Karpas-422 (cell line): ENCODE results near the gene HK1. TPM values are rescaled to one million over a fixed set of nuclear protein-coding genes. Genes with fewer than 3 reads are reported as not detected.

Source experiments
- DNase-seq: peaks from one replicate; pipeline ENCODE4 v3.0.0-alpha.2; 2015
- H2AFZ ChIP-seq: fragments of 200-600 bp; sonication (generic); 2 replicates; pipeline ENCODE4 v1.6.1; 2014; ENCODE audit warnings: antibody characterized with exemption, low read length, mixed read lengths
- H3K27ac ChIP-seq: fragments of 200-600 bp; sonication (generic); 2 replicates; pipeline ENCODE4 v1.5.1; 2014; ENCODE audit warnings: mild to moderate bottlenecking, low read length, moderate library complexity
- H3K27me3 ChIP-seq: fragments of 200-600 bp; sonication (generic); 2 replicates; pipeline ENCODE4 v1.6.1; 2014; ENCODE audit warnings: low read length, mixed read lengths
- H3K36me3 ChIP-seq: fragments of 200-600 bp; sonication (generic); 2 replicates; pipeline ENCODE4 v1.6.1; 2014; ENCODE audit warnings: low read length, mixed read lengths; ENCODE audit not compliant: insufficient read depth
- H3K4me1 ChIP-seq: fragments of 200-600 bp; sonication (generic); 2 replicates; pipeline ENCODE4 v1.6.1; 2014; ENCODE audit warnings: mild to moderate bottlenecking, low read length, mixed read lengths
- H3K4me2 ChIP-seq: fragments of 200-600 bp; sonication (generic); 2 replicates; pipeline ENCODE4 v1.6.1; 2014; ENCODE audit warnings: low read length, low read depth, mild to moderate bottlenecking; ENCODE audit not compliant: poor library complexity, severe bottlenecking
- H3K4me3 ChIP-seq: fragments of 200-600 bp; sonication (generic); 2 replicates; pipeline ENCODE4 v1.5.1; 2014; ENCODE audit warnings: mild to moderate bottlenecking, antibody characterized with exemption, low read length, mixed read lengths
- H3K79me2 ChIP-seq: fragments of 200-600 bp; sonication (generic); 2 replicates; pipeline ENCODE4 v1.6.1; 2014; ENCODE audit warnings: mild to moderate bottlenecking, low read length, mixed read lengths
- H3K9ac ChIP-seq: fragments of 200-600 bp; sonication (generic); 2 replicates; pipeline ENCODE4 v1.6.0; 2014; ENCODE audit warnings: low read length
- H3K9me2 ChIP-seq: fragments of 200-600 bp; sonication (generic), shearing (Covaris generic); replicated peaks from 2 replicates; pipeline ENCODE4 v1.6.0; 2014; ENCODE audit warnings: mild to moderate bottlenecking, low read length, moderate library complexity; ENCODE audit not compliant: insufficient read depth
- H3K9me3 ChIP-seq: fragments of 300-700, 200-600 bp; sonication (generic); 2 replicates; pipeline ENCODE4 v1.6.1; 2014; ENCODE audit warnings: low read length, mixed read lengths
- H4K20me1 ChIP-seq: fragments of 200-600 bp; sonication (generic); 2 replicates; pipeline ENCODE4 v1.6.1; 2014; ENCODE audit warnings: mild to moderate bottlenecking, antibody characterized with exemption, low read length, low read depth; ENCODE audit not compliant: insufficient read depth
- total RNA-seq: library from RNA; depleted of rRNA; stranded (reverse); fragments of >200 nt; shearing (Covaris generic); gene quantifications from 2 replicates; pipeline ENCODE4 v1.2.3, GENCODE V29; 2014; ENCODE audit warnings: low replicate concordance; rRNA removed

Gene HK1
- total RNA-seq, result 54.6 and 86.5 TPM in 2 replicates

DNA sequence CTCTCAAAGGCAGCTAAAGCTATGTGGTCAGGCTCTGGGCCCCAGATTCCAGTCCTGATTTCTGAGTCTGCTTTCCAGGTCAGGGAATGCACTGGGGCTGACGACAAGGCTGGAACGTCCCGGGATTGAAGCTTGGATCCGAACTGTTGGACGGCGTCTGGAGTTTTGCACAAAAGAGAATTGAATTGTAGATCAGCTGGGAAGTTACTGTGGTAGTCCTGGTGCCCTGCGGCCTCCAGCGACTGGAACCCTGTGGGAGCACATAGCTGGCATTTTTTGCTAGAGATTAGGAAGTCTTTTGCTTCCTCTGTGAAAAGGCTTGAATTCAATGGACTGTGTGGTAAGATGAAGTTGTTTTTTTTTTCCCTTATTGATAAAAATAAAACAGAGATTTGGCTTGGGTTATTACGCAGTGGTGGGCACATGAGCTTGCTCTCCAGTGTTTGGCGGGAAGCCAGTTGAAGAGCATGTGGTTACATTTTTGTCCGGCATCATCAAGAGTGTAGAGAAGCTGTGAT is at the start of gene HK1:
HK1 (plus strand) TSS at position 51 of the 518 bp plus-strand sequence.
- peak within 1 kb of the TSS; percentile 69 for H3K27ac ChIP-seq
- H4K20me1 ChIP-seq, result no peaks in the 10 kb centered on the region
- peak within 1 kb of the TSS; percentile 63 for H3K4me2 ChIP-seq
- H3K79me2 ChIP-seq, result no peaks in the 10 kb centered on the region
- H3K9me3 ChIP-seq, result no peaks in the 10 kb centered on the region
- peak within 1 kb of the TSS; percentile 69 for H2AFZ ChIP-seq
- peak within 1 kb of the TSS; percentile 42 for H3K4me3 ChIP-seq
- peaks cover 31% of the 10 kb centered on the region for H3K4me1 ChIP-seq
- peak within 1 kb of the TSS; percentile 47 for H3K9ac ChIP-seq
- no peaks in the 10 kb centered on the region for H3K36me3 ChIP-seq
- DNase-seq, result no peak
- H3K27me3 ChIP-seq, result no peaks in the 10 kb centered on the region
- no peaks in the 10 kb centered on the region for H3K9me2 ChIP-seq

DNA sequence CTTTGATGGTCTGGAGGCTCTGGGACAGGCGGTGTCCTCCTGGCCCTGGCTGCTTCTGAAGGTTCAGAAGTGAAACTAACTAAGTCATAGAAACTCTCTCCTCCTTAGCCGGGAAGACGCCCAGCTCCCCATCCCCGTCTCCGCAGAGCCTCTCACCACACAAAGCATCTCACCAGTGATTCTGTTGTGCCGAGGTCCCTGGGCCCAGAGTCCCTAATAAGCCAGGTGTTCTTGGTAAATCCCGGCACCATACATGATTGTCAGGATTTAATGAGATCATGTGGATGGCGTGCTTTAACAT is 48.7 kb upstream of the HK1 start:
- peak overlapping the region; percentile 36; the same call in 1 of the 2 replicates for H3K9ac ChIP-seq
- H3K27me3 ChIP-seq, result no peaks in the 10 kb centered on the region
- no peaks in the 10 kb centered on the region for H3K79me2 ChIP-seq
- H3K4me2 ChIP-seq, result peak overlapping the region; percentile 50
- DNase-seq, result no peak
- H3K4me1 ChIP-seq, result peaks cover 11% of the 10 kb centered on the region
- peak overlapping the region; percentile 48; the same call in 1 of the 2 replicates for H2AFZ ChIP-seq
- H3K9me3 ChIP-seq, result no peaks in the 10 kb centered on the region
- no peaks in the 10 kb centered on the region for H3K36me3 ChIP-seq
- H3K9me2 ChIP-seq, result no peaks in the 10 kb centered on the region
- no peak overlapping the region for H3K27ac ChIP-seq
- H4K20me1 ChIP-seq, result no peaks in the 10 kb centered on the region
- H3K4me3 ChIP-seq, result peak overlapping the region; percentile 24; the same call in 1 of the 2 replicates

DNA sequence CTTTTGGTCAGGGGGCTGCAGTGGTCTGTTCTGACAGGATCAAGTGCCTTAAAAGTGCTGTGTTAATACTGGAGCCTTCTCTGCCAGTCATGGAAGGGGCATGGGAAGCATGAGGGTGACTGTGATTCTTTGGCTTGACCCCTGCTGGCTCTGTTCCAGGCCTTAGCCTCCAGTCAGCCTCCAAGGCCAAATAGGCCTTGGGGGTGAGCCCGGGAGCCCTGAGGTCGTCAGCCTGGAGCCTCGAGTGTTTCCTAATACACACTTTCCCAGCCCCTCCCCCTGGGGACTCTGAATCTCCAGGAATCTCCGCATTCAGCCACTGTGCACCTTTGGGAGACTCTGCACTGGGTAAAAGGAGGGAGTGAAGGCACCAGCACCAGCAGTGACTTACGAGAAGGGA is 48.2 kb upstream of the HK1 start:
- Histone ChIP-seq H3K27ac (no peak overlapping the region), H3K9me2 (no peaks in the 10 kb centered on the region), H3K27me3 (no peaks in the 10 kb centered on the region), H3K4me3 (no peak overlapping the region), H3K9me3 (no peaks in the 10 kb centered on the region), H4K20me1 (no peaks in the 10 kb centered on the region), H3K79me2 (no peaks in the 10 kb centered on the region), H3K4me1 (peaks cover 11% of the 10 kb centered on the region), H3K36me3 (no peaks in the 10 kb centered on the region), H3K9ac (no peak overlapping the region), H2AFZ (0 out of 2 replicates have a peak overlapping the region, but pooled peaks have one; percentile 48), H3K4me2 (no peak overlapping the region)
- DNase-seq, result no peak

DNA sequence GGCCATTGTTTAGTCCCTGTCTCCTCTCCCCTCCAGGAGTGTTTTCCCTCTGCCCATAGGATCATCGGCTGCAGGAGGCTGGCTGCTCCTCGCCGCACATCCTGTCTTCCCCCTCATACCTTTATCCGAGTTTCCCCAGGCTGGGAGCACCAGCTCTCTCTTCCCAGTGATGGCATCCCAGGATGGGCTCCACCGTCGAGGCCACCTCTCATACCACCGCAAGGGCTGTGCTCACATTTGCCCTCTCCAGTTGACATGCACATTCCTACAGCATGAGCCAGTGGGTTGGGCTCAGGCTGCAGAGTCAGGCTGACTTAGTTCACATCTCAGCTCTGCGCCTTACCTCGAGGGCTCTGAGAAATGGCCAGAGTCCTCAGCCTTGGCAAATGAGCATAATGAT is 46.0 kb upstream of the HK1 start:
- no peak for DNase-seq
- H3K9me3 ChIP-seq, result no peaks in the 10 kb centered on the region
- H3K9ac ChIP-seq, result no peak overlapping the region
- H3K79me2 ChIP-seq, result no peaks in the 10 kb centered on the region
- no peaks in the 10 kb centered on the region for H3K36me3 ChIP-seq
- H3K4me2 ChIP-seq, result no peak overlapping the region
- peaks cover 11% of the 10 kb centered on the region for H3K4me1 ChIP-seq
- H3K4me3 ChIP-seq, result no peak overlapping the region
- H2AFZ ChIP-seq, result no peak overlapping the region
- H3K27me3 ChIP-seq, result no peaks in the 10 kb centered on the region
- no peak overlapping the region for H3K27ac ChIP-seq
- no peaks in the 10 kb centered on the region for H3K9me2 ChIP-seq
- no peaks in the 10 kb centered on the region for H4K20me1 ChIP-seq

DNA sequence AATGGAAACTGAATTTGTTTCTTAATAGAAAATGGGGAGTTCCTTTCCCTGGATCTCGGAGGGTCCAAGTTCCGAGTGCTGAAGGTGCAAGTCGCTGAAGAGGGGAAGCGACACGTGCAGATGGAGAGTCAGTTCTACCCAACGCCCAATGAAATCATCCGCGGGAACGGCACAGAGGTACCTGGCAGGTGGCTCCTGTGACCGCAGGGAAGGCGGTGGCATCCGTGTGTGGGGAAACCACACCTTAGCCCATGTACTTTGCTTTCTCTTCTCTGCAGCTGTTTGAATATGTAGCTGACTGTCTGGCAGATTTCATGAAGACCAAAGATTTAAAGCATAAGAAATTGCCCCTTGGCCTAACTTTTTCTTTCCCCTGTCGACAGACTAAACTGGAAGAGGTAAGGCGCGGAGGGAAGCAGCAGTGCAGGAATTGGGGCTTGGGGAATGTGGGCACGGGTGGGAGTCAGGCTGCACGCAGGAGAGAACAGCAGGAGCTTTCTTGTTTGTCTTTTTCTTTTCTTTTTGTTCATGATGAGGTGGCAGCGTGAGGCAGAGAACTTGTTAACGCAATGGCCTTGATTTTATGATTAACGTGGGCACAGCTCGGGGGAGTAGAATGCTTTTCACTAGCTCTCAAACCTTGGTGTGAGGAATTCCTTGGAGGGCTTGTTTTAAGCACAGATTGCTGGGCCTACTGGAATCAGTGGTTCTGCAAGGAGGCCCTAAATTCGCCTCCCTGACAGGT is 45.4 kb upstream of the HK1 start:
- Histone ChIP-seq H3K27me3 (no peaks in the 10 kb centered on the region), H3K36me3 (no peaks in the 10 kb centered on the region), H3K9ac (no peak overlapping the region), H3K9me3 (no peaks in the 10 kb centered on the region), H3K27ac (no peak overlapping the region), H4K20me1 (no peaks in the 10 kb centered on the region), H3K9me2 (no peaks in the 10 kb centered on the region), H3K4me1 (peaks cover 13% of the 10 kb centered on the region), H3K79me2 (no peaks in the 10 kb centered on the region), H3K4me2 (no peak overlapping the region), H2AFZ (no peak overlapping the region), H3K4me3 (no peak overlapping the region)
- no peak for DNase-seq

DNA sequence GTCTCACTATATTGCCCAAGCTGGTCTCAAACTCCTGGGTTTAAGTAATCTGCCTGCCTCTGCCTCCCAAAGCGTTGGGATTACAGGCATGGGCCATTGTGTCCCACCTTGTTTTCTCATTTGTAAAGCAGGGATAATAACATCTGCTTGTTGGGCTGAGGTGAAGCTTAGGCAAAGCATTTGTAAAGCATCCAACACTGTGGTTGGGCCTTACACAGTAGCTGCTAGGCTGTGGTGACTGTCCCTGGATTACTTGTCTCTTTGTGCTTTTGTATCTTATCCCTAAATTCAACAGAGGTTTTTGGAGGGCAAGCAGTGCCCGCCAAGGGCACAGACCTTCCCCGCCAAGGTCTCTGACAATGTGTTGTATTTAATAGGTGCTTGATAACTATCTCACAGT is 43.8 kb upstream of the HK1 start:
- H3K4me1 ChIP-seq, result peaks cover 6% of the 10 kb centered on the region

DNA sequence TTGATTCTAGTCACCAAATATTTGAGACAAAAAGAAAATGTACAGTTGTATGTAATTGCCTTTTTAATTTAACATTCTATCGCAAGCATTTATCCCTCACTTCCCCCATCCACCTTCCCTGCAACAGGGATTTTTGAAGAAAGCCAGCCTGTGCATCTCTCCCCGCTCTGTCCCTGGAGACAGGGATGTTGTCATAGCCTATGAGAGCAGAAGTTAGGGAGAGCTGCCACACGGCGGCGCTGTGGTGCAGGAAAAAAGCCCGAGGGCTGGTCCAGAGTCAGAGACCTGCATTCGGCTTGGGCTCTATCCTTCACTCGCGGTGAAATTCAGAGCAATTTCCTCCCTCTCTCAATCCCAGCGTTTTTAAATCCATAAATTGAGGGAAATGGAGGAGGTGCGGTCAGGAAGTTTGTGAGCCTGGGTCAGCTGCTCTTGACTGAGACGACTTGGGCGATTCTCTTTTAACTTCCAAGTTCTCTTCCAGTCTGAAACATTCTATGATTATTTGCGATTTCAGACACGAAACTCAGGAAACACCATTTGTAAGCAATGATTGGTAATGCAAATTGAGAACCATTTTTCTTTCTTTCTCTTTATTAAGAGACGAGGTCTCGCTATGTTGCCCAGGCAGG is 40.7 kb upstream of the HK1 start:
- 0 out of 2 replicates have a peak overlapping the region, but pooled peaks have one; percentile 62 for H2AFZ ChIP-seq
- no peaks in the 10 kb centered on the region for H3K79me2 ChIP-seq
- H4K20me1 ChIP-seq, result no peaks in the 10 kb centered on the region
- H3K9me2 ChIP-seq, result no peaks in the 10 kb centered on the region
- H3K4me3 ChIP-seq, result no peak overlapping the region
- DNase-seq, result peak; percentile 94
- no peak overlapping the region for H3K4me2 ChIP-seq
- H3K36me3 ChIP-seq, result no peaks in the 10 kb centered on the region
- no peaks in the 10 kb centered on the region for H3K9me3 ChIP-seq
- H3K27ac ChIP-seq, result no peak overlapping the region
- H3K27me3 ChIP-seq, result no peaks in the 10 kb centered on the region
- peaks cover 2% of the 10 kb centered on the region; the same call in 1 of the 2 replicates for H3K4me1 ChIP-seq
- no peak overlapping the region for H3K9ac ChIP-seq

More for the DNA sequence above, 43.8 kb upstream of the HK1 start:
- Histone ChIP-seq H3K4me2 (no peak overlapping the region), H3K4me3 (no peak overlapping the region), H3K79me2 (no peaks in the 10 kb centered on the region), H3K36me3 (no peaks in the 10 kb centered on the region), H3K27ac (no peak overlapping the region), H3K27me3 (no peaks in the 10 kb centered on the region), H4K20me1 (no peaks in the 10 kb centered on the region), H2AFZ (no peak overlapping the region), H3K9ac (no peak overlapping the region), H3K9me3 (no peaks in the 10 kb centered on the region), H3K9me2 (no peaks in the 10 kb centered on the region)
- DNase-seq, result no peak

DNA sequence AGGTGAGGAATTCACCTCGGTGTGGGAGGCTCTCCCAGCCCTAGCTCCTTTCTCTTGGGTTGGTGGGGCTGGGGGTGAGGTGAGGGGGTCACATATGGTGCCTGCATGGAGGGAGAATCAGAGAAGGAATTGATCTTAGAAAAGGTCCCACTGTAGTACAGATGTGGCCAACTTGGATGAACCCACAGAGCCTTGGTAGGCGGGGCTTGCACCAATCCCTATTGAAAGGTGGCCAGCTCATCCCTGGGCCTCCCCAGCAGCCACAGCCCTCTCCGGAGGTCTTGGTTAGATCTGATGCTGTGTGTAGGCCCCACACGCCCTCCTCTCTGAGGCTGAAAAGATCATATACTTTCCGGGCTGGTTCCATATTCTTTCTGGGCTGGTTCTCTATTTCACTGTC is 39.2 kb upstream of the HK1 start:
- Histone ChIP-seq H4K20me1 (no peaks in the 10 kb centered on the region), H2AFZ (no peak overlapping the region), H3K9me3 (no peaks in the 10 kb centered on the region), H3K4me1 (peaks cover 2% of the 10 kb centered on the region; the same call in 1 of the 2 replicates), H3K9ac (no peak overlapping the region), H3K27ac (no peak overlapping the region), H3K36me3 (no peaks in the 10 kb centered on the region), H3K4me2 (no peak overlapping the region), H3K27me3 (no peaks in the 10 kb centered on the region), H3K79me2 (no peaks in the 10 kb centered on the region), H3K4me3 (no peak overlapping the region), H3K9me2 (no peaks in the 10 kb centered on the region)
- DNase-seq, result no peak
